NCI-H2227 (cell line): ENCODE data around the gene C3orf70.
A peak's percentile ranks its signal among the peaks of the same experiment; 100 is the strongest.

Experiments used
- DNase-seq: peaks from one replicate; lab custom pipeline; 2025; ENCODE audit not compliant: unreplicated experiment; lab: John Stamatoyannopoulos, UW

C3orf70 gene

DNA sequence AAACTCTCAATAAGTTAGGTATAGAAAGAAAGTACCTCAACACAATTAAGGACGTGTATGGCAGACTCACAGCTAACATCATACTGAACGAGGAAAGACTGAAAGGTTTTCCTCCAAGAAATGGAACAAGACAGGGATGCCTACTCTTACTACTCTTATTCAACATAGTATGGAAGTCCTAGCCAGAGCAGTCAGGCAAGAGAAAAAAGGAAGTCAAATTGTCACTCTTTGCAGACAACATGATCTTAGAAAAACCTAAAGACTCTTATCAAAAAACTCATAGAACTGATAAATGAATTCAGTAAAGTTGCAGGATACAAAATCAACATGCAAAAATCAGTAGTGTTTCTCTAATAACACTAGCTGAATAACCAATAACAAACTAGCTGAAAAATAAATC, 96.0 kb downstream of the C3orf70 start:
- DNase-seq: no peak

DNA sequence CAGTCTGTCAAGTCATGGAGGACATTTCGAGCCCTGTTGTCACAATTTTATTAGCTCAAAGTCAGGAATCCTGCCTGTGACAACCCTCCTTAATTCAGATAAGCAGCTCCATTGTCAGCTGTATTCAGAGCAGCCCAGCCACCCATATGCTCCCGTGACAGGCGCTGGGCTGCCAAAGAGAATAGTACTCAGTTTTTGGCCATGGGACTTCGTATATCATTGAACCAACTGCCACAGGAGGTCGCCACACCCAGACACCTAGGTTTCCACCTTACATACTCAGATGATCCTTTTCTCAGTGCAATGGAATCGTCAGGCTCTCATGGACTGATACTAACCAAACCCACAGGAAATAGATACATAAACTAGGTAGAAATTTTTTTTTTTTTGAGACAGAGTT, 100.2 kb downstream of the C3orf70 start:
- DNase-seq: no peak

- DNase-seq: no peak
Measured at GRCh38 chr3:185051801-185052200, 101.1 kb downstream of the C3orf70 start.

DNA sequence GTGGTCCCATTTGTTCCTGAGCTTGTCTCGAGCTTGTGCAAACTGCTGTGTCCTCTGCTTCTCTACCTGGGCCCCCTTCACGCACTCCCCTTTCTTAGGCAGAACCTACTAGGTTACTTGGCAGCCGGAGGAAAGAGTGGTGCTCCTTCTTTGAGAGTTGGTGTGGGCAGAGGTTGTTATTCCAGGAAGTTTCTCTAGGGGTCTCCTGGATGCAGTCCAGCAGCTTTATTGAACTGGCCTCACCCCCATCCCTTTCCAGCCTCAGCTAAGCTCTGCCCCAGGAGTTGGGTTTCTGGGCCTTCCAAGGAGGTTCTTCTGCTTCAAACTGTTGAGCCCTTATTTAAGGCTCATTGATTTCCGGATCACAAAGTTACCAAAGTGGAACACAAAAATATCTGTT, 103.2 kb downstream of the C3orf70 start:
- DNase-seq: no peak

DNA sequence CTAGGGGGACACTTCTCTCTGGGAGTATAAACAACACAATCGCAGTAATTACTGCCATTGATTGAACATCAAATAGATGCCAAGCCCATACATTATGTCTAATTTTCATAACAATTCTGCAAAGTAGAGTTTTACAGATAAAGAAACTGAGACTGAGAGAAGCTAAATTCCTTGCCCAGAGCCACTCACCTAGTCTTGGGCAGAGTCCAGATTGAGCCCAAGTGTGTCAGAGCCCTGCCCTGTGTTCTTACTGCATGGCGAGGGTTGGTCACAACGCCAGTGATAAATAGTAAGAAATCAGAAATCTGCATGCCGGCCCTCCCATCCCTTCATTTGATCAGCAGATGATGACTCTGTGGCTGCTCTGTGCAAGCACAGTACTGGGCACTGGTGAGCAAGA, 106.3 kb downstream of the C3orf70 start:
- no peak for DNase-seq

- no peak for DNase-seq
Measured at GRCh38 chr3:185046164-185046515, 106.7 kb downstream of the C3orf70 start.

- DNase-seq: no peak
Measured at GRCh38 chr3:185042312-185043050, 110.4 kb downstream of the C3orf70 start.

GRCh38 chr3:185041540-185041939, 111.3 kb downstream of the C3orf70 start:
- no peak for DNase-seq

- DNase-seq: no peak
Measured at GRCh38 chr3:185040425-185040824, 112.4 kb downstream of the C3orf70 start.

DNA sequence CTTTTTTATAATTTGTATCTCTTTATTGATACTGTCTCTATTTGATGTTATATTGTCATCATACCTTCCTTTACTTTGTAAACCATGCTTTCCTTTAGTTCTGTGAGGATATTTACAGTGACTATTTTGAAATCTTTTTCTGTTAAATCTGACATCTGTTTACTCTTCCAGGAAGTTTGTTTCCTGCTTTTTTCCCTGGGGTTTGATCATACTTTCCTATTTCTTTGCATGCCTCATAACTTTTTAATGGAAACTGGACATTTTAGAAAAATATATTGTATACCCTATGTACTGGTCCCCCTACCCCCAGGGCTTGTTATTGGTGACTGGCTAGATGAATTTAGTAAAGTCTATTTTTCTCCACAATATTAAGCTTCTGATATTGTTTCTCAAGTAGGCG, 115.1 kb downstream of the C3orf70 start:
- no peak for DNase-seq

GRCh38 chr3:185030951-185031350, 121.9 kb downstream of the C3orf70 start:
- DNase-seq: peak; percentile 14

DNA sequence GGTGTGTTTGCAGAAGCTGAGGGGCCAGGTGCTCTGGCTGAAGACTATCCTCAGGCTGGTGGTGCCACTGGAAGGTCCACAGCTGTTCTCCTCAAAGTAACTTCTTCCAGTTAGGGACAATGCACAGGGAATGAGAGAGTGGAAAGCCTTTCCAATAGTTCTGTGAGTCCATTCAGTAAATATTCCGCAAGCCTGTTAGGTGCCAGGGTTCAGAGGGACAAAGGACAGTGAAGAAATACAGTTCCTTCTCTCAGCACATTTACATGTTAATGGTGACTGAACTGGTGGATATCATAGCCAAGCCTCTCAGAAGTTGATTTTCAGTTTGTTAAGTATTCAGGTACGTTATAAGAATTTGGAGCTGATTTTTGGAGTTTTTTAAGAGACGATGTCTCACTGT, 122.5 kb downstream of the C3orf70 start:
- no peak for DNase-seq

DNA sequence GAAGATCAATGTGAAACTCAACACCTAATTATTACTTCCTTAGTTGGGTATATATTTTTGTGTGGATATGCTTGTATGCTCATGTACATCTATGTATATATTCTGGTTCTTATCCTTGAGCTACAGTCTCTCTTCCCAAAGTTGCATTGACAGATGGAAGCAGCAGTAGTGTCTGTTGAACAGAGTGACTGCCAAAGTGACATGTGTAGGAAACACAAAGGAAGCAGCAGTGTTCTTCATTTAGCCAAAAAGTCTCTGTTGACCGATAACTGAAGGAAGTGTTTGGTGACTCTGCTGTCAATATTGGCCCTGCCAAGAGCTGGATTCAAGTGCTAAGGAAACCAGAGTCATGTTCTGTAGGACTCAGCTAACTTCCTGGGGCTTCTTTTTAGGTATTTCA, 123.8 kb downstream of the C3orf70 start:
- no peak for DNase-seq

DNA sequence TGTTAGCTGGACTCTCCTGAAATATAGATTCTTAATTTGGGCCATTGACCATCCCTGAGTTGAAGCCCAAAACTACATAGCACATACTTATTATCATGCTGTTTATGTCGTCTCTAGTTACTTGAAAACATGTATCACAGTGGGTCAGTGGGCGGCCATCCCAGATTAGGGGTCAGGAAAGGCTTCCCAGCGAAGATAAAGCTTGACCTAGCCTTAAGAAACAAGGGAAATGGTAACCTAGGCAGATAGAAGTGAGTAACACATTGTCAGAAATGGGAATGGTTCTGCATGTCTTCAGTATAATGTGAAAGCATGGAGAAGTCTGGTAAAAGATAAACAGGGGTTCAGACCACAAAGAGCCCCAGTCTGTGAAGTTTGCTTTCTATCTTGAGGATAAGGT, 124.7 kb downstream of the C3orf70 start:
- DNase-seq: no peak
